ENCODE results near the gene PRELID1. TPM values are rescaled to one million over a fixed set of nuclear protein-coding genes. Genes with fewer than 3 reads are reported as not detected.

PRELID1 gene
- total and polyA plus RNA-seq, 10 of the 15 experiments (the other 5 are each of a cell fraction or from before 2014, with no cell fraction given) = 30.9 to 584 (median 254) TPM

DNA sequence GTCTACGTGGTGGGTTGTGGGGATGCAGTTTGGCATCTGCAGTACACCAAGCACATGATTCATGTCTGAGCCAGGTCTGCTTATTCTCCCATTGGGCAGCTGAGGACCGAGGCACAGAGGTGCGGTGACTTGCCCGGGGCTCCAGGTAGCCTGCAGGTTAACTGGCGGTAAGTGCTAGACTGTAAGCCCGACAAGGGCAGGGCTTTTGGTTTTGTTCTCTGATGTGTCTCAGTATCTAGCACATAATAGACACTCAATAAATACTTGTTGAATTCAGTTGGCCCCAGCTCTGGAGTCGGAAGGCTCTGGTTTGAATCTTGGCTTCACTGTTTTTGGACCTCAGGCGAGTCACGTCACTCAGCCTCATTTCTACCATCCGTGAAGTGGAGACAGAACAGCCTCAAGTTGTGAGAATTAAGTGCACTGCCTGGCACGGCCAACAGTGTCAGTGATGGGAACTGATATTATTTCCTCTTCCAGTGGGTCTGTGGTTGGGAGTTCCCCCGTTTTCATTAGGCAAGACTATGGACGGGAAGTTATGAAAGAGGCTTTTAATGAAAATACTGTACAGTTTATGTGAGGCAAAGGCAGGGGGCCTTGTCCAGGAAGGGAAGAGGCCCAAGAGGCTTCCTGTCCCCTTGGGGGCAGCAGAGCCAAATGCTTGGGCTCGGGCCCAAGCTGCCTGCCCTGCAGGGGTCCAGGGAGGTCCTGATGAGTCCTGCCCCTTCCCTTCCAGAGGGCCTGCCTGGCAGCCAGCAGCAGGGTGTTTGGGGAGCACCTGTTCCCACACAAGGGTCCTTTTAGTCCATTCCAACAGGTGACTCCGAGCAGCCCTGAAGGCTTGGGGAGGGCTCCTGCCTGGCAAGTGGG lies 3.3 kb downstream of the PRELID1 start (continued):
- TF ChIP-seq SP1 (IDR thresholded peaks at IDR 0.05; ENCODE audit: low read depth, low read length) (no peak), SUPT20H (IDR thresholded peaks at IDR 0.05; ENCODE audit: borderline replicate concordance, control insufficient read depth, low read depth, low read length) (no peak), IKZF2 (IDR thresholded peaks at IDR 0.05) (no peak), MYC (IDR thresholded peaks at IDR 0.05; ENCODE audit: insufficient read depth, insufficient read length, insufficient replicate concordance, low read length, severe bottlenecking) (no peak)
- TF ChIP-seq, protein P1, sequence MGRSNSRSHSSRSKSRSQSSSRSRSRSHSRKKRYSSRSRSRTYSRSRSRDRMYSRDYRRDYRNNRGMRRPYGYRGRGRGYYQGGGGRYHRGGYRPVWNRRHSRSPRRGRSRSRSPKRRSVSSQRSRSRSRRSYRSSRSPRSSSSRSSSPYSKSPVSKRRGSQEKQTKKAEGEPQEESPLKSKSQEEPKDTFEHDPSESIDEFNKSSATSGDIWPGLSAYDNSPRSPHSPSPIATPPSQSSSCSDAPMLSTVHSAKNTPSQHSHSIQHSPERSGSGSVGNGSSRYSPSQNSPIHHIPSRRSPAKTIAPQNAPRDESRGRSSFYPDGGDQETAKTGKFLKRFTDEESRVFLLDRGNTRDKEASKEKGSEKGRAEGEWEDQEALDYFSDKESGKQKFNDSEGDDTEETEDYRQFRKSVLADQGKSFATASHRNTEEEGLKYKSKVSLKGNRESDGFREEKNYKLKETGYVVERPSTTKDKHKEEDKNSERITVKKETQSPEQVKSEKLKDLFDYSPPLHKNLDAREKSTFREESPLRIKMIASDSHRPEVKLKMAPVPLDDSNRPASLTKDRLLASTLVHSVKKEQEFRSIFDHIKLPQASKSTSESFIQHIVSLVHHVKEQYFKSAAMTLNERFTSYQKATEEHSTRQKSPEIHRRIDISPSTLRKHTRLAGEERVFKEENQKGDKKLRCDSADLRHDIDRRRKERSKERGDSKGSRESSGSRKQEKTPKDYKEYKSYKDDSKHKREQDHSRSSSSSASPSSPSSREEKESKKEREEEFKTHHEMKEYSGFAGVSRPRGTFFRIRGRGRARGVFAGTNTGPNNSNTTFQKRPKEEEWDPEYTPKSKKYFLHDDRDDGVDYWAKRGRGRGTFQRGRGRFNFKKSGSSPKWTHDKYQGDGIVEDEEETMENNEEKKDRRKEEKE (IDR thresholded peaks at IDR 0.05) = no peak

DNA sequence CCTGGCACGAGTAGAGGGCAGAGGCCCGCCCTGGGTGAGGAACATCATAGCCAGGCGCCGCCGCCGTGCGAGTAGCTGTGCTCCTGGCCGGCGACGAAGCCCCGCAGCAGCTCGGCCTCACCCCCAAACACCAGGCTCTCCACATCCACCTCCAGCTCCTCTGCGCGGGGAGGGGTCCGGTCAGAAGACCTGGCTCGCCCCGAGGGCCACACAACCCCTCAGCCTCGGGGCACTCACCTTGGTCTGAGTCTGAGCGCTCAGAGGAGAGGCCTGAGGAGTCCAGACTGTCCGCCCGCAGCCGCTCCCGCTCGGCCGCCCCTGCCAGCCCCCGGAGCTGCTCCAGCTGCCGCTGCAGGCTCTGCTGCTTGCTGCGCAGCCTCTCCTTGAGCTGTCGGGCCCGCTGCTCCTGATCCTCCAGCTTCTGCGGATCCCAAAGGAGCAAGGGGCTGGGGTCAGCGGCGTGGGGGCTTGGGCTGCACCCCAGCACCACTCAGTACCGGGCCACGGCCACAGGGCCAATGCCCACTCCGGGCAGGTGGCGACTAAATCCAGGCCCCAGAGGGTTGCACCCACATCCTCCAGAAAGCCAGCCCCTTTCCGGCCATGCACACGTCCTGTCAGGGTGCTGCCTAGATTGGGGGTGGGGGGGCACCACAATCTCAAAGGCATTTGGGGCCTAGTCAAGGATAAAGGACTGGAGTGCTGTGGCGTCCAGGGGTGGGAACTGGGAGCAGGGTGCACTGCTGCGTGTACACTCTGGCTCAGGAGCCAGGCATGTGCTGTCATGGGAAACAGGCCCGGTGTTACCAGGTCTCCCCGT lies 4.2 kb downstream of the PRELID1 start:
- in situ Hi-C loops (cut with MboI) (no loop called here), intact Hi-C loops (cut with micrococcal nuclease; ENCODE audit: unreplicated experiment) (loop anchor here (2.0 to 10.0 kb wide), 2 partner anchors 149 to 287 kb away; partner anchors contain the start of gene TMED9)
- FAIRE-seq = no peak
- no TSS peak for BruUV-seq (replicated peaks)
- ChIA-PET POLR2A (no interaction called here), RAD21 (ENCODE audit: unreplicated experiment) (no interaction called here), SMC1A (ENCODE audit: uncharacterized antibody, unreplicated experiment) (interaction anchor here (2.1 to 2.9 kb wide), 2 partner anchors 141 to 194 kb away, joined by 4 to 19 read pairs; no protein-coding TSS in a partner anchor), CTCF (interaction anchor here (1.0 to 3.6 kb wide), 5 partner anchors 10 to 196 kb away, joined by 4 to 56 read pairs (median 25); no protein-coding TSS in a partner anchor)
- DNase-seq (ENCODE audit: low read depth, low spot score) = no peak
- Histone ChIP-seq H3K27me3 (replicated peaks in 1 of 2; ENCODE audit: control insufficient read depth in 2 of 2, insufficient read depth in 2 of 2, low read length in 1 of 2) (no peaks in the 10 kb centered on the region), H3K9ac (ENCODE audit: control insufficient read depth, insufficient read depth, low read length) (no peak overlapping the region), H3K79me2 (ENCODE audit: control insufficient read depth, insufficient read depth, low read length) (peaks cover 39% of the 10 kb centered on the region), H3K4me3 (no peak overlapping the region), H2AFZ (ENCODE audit: control insufficient read depth, low read depth, low read length) (no peak overlapping the region), H4K20me1 (ENCODE audit: control insufficient read depth, insufficient read depth) (no peaks in the 10 kb centered on the region), H3K9me3 (replicated peaks; ENCODE audit: control insufficient read depth, insufficient read depth, low read length) (no peaks in the 10 kb centered on the region), H3K36me3 (ENCODE audit: control insufficient read depth in 2 of 2, insufficient read depth in 2 of 2, low read length in 1 of 2) (peaks cover 7 to 16% of the 10 kb centered on the region in 2 experiments), H3K4me2 (ENCODE audit: control insufficient read depth, insufficient read depth) (no peak overlapping the region), H3K4me1 (ENCODE audit: control insufficient read depth, insufficient read depth, low read length) (peaks cover 26% of the 10 kb centered on the region), H3K27ac (ENCODE audit: control insufficient read depth, insufficient read depth) (no peak overlapping the region; the same call in 1 of the 2 replicates)
- no peak for TF ChIP-seq STAT3 (IDR thresholded peaks at IDR 0.05; ENCODE audit: low read depth, low read length)
- TF ChIP-seq POLR2A (IDR thresholded peaks at IDR 0.05; ENCODE audit: low read depth, low read length) = peak; percentile 70
- peak; percentile 20; the same call in 1 of the 2 replicates for TF ChIP-seq ZBED1 (IDR thresholded peaks at IDR 0.05; ENCODE audit: borderline replicate concordance)
- WGBS (ENCODE audit: insufficient coverage, insufficient replicate concordance, low lambda C conversion rate, missing lambda C conversion rate) = 50% methylated on average over 33 of the region's 43 CpGs
- no peak for ATAC-seq
